ENCODE data around the gene MTG2. TPM values are rescaled to one million over a fixed set of nuclear protein-coding genes. Genes with fewer than 3 reads are reported as not detected.

The MTG2 gene
- total and polyA plus RNA-seq, 2 experiments from 2014 or later, result 11.3 to 11.7 TPM

DNA sequence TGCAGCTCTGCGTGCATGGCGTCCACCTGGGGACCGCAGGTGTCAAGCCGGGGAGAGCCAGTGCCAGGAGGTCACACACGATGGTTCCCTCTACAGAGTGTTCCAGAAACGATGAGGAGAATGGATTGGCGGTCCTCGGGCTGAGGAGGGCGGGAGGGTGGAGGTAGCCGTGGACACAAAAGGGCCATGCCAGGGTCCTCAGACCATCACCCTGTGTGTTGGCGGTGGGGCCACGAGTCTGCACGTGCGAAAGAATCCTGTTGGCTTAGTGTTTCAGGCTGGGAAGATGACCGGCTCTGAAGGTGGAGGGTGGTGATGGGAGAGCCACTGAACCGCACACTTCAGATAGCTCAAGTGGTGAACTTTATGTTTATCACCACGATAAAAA, 23.6 kb downstream of the MTG2 start:
- ATAC-seq, result no peak
- TF ChIP-seq ZNF114 (CRISPR knock-in tag; IDR thresholded peaks at IDR 0.05) (no peak), CREB1 (CRISPR knock-in tag; IDR thresholded peaks at IDR 0.05; ENCODE audit: low read depth) (no peak), EZH2 (IDR thresholded peaks at IDR 0.05; ENCODE audit: low read depth, unreplicated experiment) (no peak), JUNB (IDR thresholded peaks at IDR 0.05; ENCODE audit: unreplicated experiment) (no peak), EZH2phosphoT487 (IDR thresholded peaks at IDR 0.05; ENCODE audit: unreplicated experiment) (no peak), NANOG (IDR thresholded peaks at IDR 0.05; ENCODE audit: borderline replicate concordance) (no peak), POLR2AphosphoS5 (IDR thresholded peaks at IDR 0.05; ENCODE audit: low read depth) (no peak), ZNF331 (CRISPR knock-in tag; IDR thresholded peaks at IDR 0.05; ENCODE audit: low read depth) (no peak), STAT1 (IDR thresholded peaks at IDR 0.05; ENCODE audit: unreplicated experiment) (no peak), ZNF462 (CRISPR knock-in tag; IDR thresholded peaks at IDR 0.05) (no peak), ETS1 (IDR thresholded peaks at IDR 0.05) (no peak), CTCF (conservative IDR thresholded peaks at IDR 0.05; ENCODE audit: low read depth in 2 of 2) (no peak)
- TF ChIP-seq, protein P1, sequence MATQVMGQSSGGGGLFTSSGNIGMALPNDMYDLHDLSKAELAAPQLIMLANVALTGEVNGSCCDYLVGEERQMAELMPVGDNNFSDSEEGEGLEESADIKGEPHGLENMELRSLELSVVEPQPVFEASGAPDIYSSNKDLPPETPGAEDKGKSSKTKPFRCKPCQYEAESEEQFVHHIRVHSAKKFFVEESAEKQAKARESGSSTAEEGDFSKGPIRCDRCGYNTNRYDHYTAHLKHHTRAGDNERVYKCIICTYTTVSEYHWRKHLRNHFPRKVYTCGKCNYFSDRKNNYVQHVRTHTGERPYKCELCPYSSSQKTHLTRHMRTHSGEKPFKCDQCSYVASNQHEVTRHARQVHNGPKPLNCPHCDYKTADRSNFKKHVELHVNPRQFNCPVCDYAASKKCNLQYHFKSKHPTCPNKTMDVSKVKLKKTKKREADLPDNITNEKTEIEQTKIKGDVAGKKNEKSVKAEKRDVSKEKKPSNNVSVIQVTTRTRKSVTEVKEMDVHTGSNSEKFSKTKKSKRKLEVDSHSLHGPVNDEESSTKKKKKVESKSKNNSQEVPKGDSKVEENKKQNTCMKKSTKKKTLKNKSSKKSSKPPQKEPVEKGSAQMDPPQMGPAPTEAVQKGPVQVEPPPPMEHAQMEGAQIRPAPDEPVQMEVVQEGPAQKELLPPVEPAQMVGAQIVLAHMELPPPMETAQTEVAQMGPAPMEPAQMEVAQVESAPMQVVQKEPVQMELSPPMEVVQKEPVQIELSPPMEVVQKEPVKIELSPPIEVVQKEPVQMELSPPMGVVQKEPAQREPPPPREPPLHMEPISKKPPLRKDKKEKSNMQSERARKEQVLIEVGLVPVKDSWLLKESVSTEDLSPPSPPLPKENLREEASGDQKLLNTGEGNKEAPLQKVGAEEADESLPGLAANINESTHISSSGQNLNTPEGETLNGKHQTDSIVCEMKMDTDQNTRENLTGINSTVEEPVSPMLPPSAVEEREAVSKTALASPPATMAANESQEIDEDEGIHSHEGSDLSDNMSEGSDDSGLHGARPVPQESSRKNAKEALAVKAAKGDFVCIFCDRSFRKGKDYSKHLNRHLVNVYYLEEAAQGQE (IDR thresholded peaks at IDR 0.05; ENCODE audit: unreplicated experiment), result no peak
- Mint-ChIP-seq H3K27ac (no peak overlapping the region), H3K9me3 (no peaks in the 10 kb centered on the region), H3K36me3 (ENCODE audit: low read depth) (peaks cover 18% of the 10 kb centered on the region), H3K4me1 (peaks cover 6% of the 10 kb centered on the region), H3K27me3 (ENCODE audit: insufficient read depth, low read depth, poor library complexity) (peaks cover 16% of the 10 kb centered on the region), H3K4me3 (no peak overlapping the region)
- Histone ChIP-seq H3K79me2 (replicated peaks; ENCODE audit: insufficient read depth) (no peaks in the 10 kb centered on the region), H3K4me1 (ENCODE audit: insufficient read depth) (no peaks in the 10 kb centered on the region; the same call in 1 of the 2 replicates), H3K27ac (ENCODE audit: low read depth) (no peak overlapping the region), H3K36me3 (ENCODE audit: insufficient read depth) (no peaks in the 10 kb centered on the region), H3F3A (replicated peaks; ENCODE audit: low read depth) (no peaks in the 10 kb centered on the region), H3K4me2 (no peak overlapping the region), H2AFZ (no peak overlapping the region), H3K4me3 (no peak overlapping the region), H3K9me2 (ENCODE audit: insufficient read depth) (no peaks in the 10 kb centered on the region), H3K27me3 (ENCODE audit: insufficient read depth) (no peaks in the 10 kb centered on the region), H4K20me1 (replicated peaks; ENCODE audit: insufficient read depth) (no peaks in the 10 kb centered on the region; the same call in 1 of the 2 replicates)
- DNase-seq (ENCODE audit: low spot score), result no peak

Data from GM23338 (cell line).